Activated CD4-positive, alpha-beta memory T cell treated with anti-CD3 and anti-CD28 coated beads for 36 hours (primary cell): ENCODE results near the gene PTCD2. TPM values are rescaled to one million over a fixed set of nuclear protein-coding genes. Genes with fewer than 3 reads are reported as not detected.

ENCODE experiments used
- CTCF ChIA-PET: fragments of 350-600 bp; sonication (Branson Sonifier 250); formaldehyde crosslinking; loops from one replicate; lab custom pipeline; 2021; ENCODE audit warnings: antibody characterized with exemption, inconsistent platforms; lab: Charles Lee
- POLR2A ChIA-PET: fragments of 350-600 bp; sonication (Branson Sonifier 250); formaldehyde crosslinking; loops from one replicate; lab custom pipeline; 2021; ENCODE audit warnings: antibody characterized with exemption; lab: Charles Lee
- DNase-seq: peaks from one replicate; pipeline ENCODE4 v3.0.0-alpha.2; 2020
- H3K27ac Mint-ChIP-seq: one replicate; pipeline ENCODE4 v1.8.0; 2021; ENCODE audit warnings: mixed read lengths
- H3K27me3 Mint-ChIP-seq: one replicate; pipeline ENCODE4 v1.8.0; 2021; ENCODE audit warnings: mixed read lengths
- H3K36me3 Mint-ChIP-seq: one replicate; pipeline ENCODE4 v1.8.0; 2021; ENCODE audit warnings: mixed read lengths
- H3K4me1 Mint-ChIP-seq: one replicate; pipeline ENCODE4 v1.8.0; 2021; ENCODE audit warnings: low read depth, mixed read lengths
- H3K4me3 Mint-ChIP-seq: one replicate; pipeline ENCODE4 v1.8.0; 2021; ENCODE audit warnings: mild to moderate bottlenecking, mixed read lengths
- H3K9me3 Mint-ChIP-seq: one replicate; pipeline ENCODE4 v1.8.0; 2021; ENCODE audit warnings: mixed read lengths
- intact Hi-C: fragments of 100-400 bp; cut with micrococcal nuclease; formaldehyde crosslinking; loops from one replicate; pipeline ENCODE4 v1.15.1; 2023
- total RNA-seq, 2 experiments: library from RNA; stranded (reverse); gene quantifications; one replicate each; pipeline ENCODE4 v1.2.3, GENCODE V29; 2021

The PTCD2 gene
- total RNA-seq = 10 to 100 TPM; 10.8 to 12.1 TPM

- intact Hi-C loops = loop anchor here (1.0 to 2.0 kb wide), 4 partner anchors 12 to 499 kb away; no protein-coding TSS in a partner anchor
- Mint-ChIP-seq H3K4me3 (peak within 1 kb of the TSS; percentile 91), H3K27me3 (no peaks in the 10 kb centered on the region), H3K36me3 (peaks cover 35% of the 10 kb centered on the region), H3K9me3 (no peaks in the 10 kb centered on the region), H3K27ac (peak within 1 kb of the TSS; percentile 85), H3K4me1 (peaks cover 32% of the 10 kb centered on the region)
- DNase-seq = peak; percentile 97
- POLR2A ChIA-PET = interaction anchor here (0.6 to 2.5 kb wide), 9 partner anchors 12 to 528 kb away, joined by 3 to 31 read pairs (median 4); partner anchors contain the start of gene TNPO1
- CTCF ChIA-PET = interaction anchor here (0.5 to 4.2 kb wide), 6 partner anchors 12 to 538 kb away, joined by 3 to 27 read pairs (median 3); no protein-coding TSS in a partner anchor
These were observed at the start of gene PTCD2, which contains the start of gene MRPS27 for GRCh38 chr5:72319976-72320752. Gene PTCD2 (plus strand): TSS chr5:72320373. CDS start chr5:72320383, 10 bp downstream. Gene MRPS27 (minus strand): TSS chr5:72320240. CDS start chr5:72320221, 19 bp downstream.

- peaks cover 12% of the 10 kb centered on the region for H3K36me3 Mint-ChIP-seq
- no peak for DNase-seq
- no peaks in the 10 kb centered on the region for H3K27me3 Mint-ChIP-seq
- no peaks in the 10 kb centered on the region for H3K9me3 Mint-ChIP-seq
- ChIA-PET POLR2A (no interaction called here), CTCF (interaction anchor here (1.5 kb wide), 1 partner anchor 23 kb away, joined by 6 read pairs; no protein-coding TSS in a partner anchor)
- intact Hi-C loops = no loop called here
- H3K4me3 Mint-ChIP-seq = no peak overlapping the region
- no peaks in the 10 kb centered on the region for H3K4me1 Mint-ChIP-seq
- no peak overlapping the region for H3K27ac Mint-ChIP-seq
These were observed 48.5 kb upstream of the PTCD2 start for GRCh38 chr5:72271702-72272101.

GRCh38 chr5:72272398-72272797 is 47.8 kb upstream of the PTCD2 start:
- ChIA-PET CTCF (no interaction called here), POLR2A (no interaction called here)
- Mint-ChIP-seq H3K9me3 (no peaks in the 10 kb centered on the region), H3K27ac (no peak overlapping the region), H3K36me3 (peaks cover 18% of the 10 kb centered on the region), H3K27me3 (no peaks in the 10 kb centered on the region), H3K4me1 (no peaks in the 10 kb centered on the region), H3K4me3 (no peak overlapping the region)
- no peak for DNase-seq
- intact Hi-C loops = no loop called here

GRCh38 chr5:72273547-72273946 is 46.6 kb upstream of the PTCD2 start:
- ChIA-PET CTCF (no interaction called here), POLR2A (no interaction called here)
- Mint-ChIP-seq H3K27me3 (no peaks in the 10 kb centered on the region), H3K9me3 (no peaks in the 10 kb centered on the region), H3K36me3 (peaks cover 27% of the 10 kb centered on the region), H3K4me1 (no peaks in the 10 kb centered on the region), H3K27ac (no peak overlapping the region), H3K4me3 (no peak overlapping the region)
- no peak for DNase-seq
- intact Hi-C loops = no loop called here

GRCh38 chr5:72276219-72276752 is 43.9 kb upstream of the PTCD2 start:
- H3K27me3 Mint-ChIP-seq = no peaks in the 10 kb centered on the region
- intact Hi-C loops = no loop called here

GRCh38 chr5:72280581-72281069 is 39.5 kb upstream of the PTCD2 start:
- intact Hi-C loops = no loop called here
- H3K27ac Mint-ChIP-seq = no peak overlapping the region
- ChIA-PET CTCF (interaction anchor here (1.0 to 1.2 kb wide), 4 partner anchors 11 to 143 kb away, joined by 3 to 5 read pairs (median 4); no protein-coding TSS in a partner anchor), POLR2A (no interaction called here)
- H3K4me3 Mint-ChIP-seq = no peak overlapping the region
- H3K9me3 Mint-ChIP-seq = no peaks in the 10 kb centered on the region
- DNase-seq = no peak
- H3K27me3 Mint-ChIP-seq = no peaks in the 10 kb centered on the region
- H3K4me1 Mint-ChIP-seq = no peaks in the 10 kb centered on the region
- H3K36me3 Mint-ChIP-seq = peaks cover 40% of the 10 kb centered on the region

More at GRCh38 chr5:72276219-72276752, 43.9 kb upstream of the PTCD2 start:
- no peak for DNase-seq
- CTCF ChIA-PET = interaction anchor here (0.6 kb wide), 1 partner anchor 689 kb away, joined by 4 read pairs; the partner anchor contains the start of gene MCCC2
- H3K27ac Mint-ChIP-seq = no peak overlapping the region
- no peak overlapping the region for H3K4me3 Mint-ChIP-seq
- no peaks in the 10 kb centered on the region for H3K4me1 Mint-ChIP-seq
- H3K9me3 Mint-ChIP-seq = no peaks in the 10 kb centered on the region
- POLR2A ChIA-PET = no interaction called here
- H3K36me3 Mint-ChIP-seq = peaks cover 35% of the 10 kb centered on the region

- Mint-ChIP-seq H3K4me3 (no peak overlapping the region), H3K27me3 (no peaks in the 10 kb centered on the region), H3K4me1 (no peaks in the 10 kb centered on the region), H3K9me3 (no peaks in the 10 kb centered on the region), H3K27ac (no peak overlapping the region), H3K36me3 (peaks cover 38% of the 10 kb centered on the region)
- ChIA-PET POLR2A (no interaction called here), CTCF (interaction anchor here (1.0 to 1.2 kb wide), 3 partner anchors 12 to 144 kb away, joined by 4 to 5 read pairs (median 4); no protein-coding TSS in a partner anchor)
- no peak for DNase-seq
- intact Hi-C loops = no loop called here
These were observed 38.8 kb upstream of the PTCD2 start for GRCh38 chr5:72281430-72281763.

- no peak for DNase-seq
- Mint-ChIP-seq H3K9me3 (no peaks in the 10 kb centered on the region), H3K36me3 (peaks cover 39% of the 10 kb centered on the region), H3K27ac (no peak overlapping the region), H3K27me3 (no peaks in the 10 kb centered on the region), H3K4me3 (no peak overlapping the region), H3K4me1 (no peaks in the 10 kb centered on the region)
- intact Hi-C loops = no loop called here
- CTCF ChIA-PET = no interaction called here
- POLR2A ChIA-PET = no interaction called here
These were observed 38.2 kb upstream of the PTCD2 start for GRCh38 chr5:72281764-72282499.

- no peak for DNase-seq
- Mint-ChIP-seq H3K4me1 (no peaks in the 10 kb centered on the region), H3K27me3 (no peaks in the 10 kb centered on the region), H3K27ac (no peak overlapping the region), H3K9me3 (no peaks in the 10 kb centered on the region), H3K36me3 (peaks cover 35% of the 10 kb centered on the region), H3K4me3 (no peak overlapping the region)
- CTCF ChIA-PET = no interaction called here
- POLR2A ChIA-PET = no interaction called here
- intact Hi-C loops = no loop called here
These were observed 37.3 kb upstream of the PTCD2 start for GRCh38 chr5:72282878-72283277.

- Mint-ChIP-seq H3K27me3 (no peaks in the 10 kb centered on the region), H3K9me3 (no peaks in the 10 kb centered on the region), H3K4me3 (no peak overlapping the region), H3K27ac (no peak overlapping the region), H3K4me1 (no peaks in the 10 kb centered on the region), H3K36me3 (peaks cover 34% of the 10 kb centered on the region)
- intact Hi-C loops = no loop called here
- POLR2A ChIA-PET = no interaction called here
- no peak for DNase-seq
- CTCF ChIA-PET = no interaction called here
These were observed 36.8 kb upstream of the PTCD2 start for GRCh38 chr5:72283358-72283757.

GRCh38 chr5:72284559-72285423 is 35.4 kb upstream of the PTCD2 start:
- H3K36me3 Mint-ChIP-seq = peaks cover 36% of the 10 kb centered on the region

More at GRCh38 chr5:72284559-72285423, 35.4 kb upstream of the PTCD2 start:
- POLR2A ChIA-PET = no interaction called here
- H3K4me1 Mint-ChIP-seq = no peaks in the 10 kb centered on the region
- H3K9me3 Mint-ChIP-seq = no peaks in the 10 kb centered on the region
- H3K4me3 Mint-ChIP-seq = no peak overlapping the region
- intact Hi-C loops = no loop called here
- DNase-seq = no peak
- H3K27me3 Mint-ChIP-seq = no peaks in the 10 kb centered on the region
- CTCF ChIA-PET = no interaction called here
- no peak overlapping the region for H3K27ac Mint-ChIP-seq
